ENCODE results near the gene STIMATE.

STIMATE gene

DNA sequence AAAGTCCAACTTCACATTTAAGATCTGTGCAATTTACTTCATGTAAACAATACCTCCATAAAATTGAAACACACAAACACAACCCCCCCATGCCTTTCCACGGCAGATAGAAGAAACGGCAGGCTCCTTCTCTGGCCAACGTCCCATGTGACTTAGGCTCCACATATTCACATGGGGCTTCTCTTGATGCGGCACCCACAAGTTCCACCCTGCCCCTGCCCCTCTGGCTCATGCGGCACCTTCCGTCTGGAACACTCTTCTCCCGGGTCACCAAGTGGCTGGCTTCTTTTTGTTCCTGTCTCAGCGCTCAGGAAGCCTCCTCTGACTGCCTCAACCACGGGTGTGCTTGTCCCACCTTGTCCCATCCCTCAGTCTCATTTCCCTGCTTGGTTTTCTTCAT, 25.6 kb downstream of the STIMATE start:
- no peak for DNase-seq (ENCODE audit: low read depth in 1 of 2, low spot score in 1 of 2)

DNA sequence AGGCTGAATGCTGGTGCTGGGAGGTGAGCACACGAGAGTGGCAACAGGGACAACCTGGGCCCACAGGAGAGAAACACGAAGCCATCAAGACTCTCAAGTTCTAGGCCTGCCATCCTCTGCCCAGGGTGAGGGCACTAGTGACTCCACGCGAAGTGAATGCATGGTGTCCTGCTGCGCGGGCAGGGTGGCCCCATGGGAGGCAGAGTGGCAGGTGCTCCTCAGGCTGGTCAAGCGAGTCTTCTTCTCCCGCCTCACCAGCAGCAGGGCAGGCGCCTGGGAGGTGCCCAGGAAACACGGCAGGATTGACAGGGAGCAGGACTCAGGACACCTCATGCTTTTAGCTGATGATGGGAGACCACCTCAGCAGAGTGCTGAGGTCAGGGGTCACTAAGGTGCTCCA, 26.9 kb downstream of the STIMATE start:
- DNase-seq (ENCODE audit: low read depth in 1 of 2, low spot score in 1 of 2) = no peak

DNA sequence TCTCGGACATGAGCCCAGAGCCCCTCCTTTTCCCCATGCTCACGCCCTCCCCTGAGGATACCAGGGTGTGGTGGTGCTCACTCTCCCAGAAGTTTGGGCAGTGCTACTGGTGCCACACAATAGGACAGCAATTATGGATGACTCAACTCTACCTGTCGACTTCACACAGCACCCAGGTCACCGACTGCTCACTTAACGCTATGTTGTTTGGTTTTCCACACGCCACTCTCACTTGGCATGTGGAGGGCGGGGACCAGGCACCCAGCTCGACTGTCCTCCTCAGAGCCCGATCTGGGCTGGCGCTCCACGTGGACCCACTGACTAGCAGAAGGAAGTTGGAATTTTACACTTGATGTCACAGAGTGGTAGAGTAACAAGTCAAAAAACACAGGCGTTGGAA, 30.9 kb downstream of the STIMATE start:
- DNase-seq (ENCODE audit: low read depth in 1 of 2, low spot score in 1 of 2) = no peak

DNA sequence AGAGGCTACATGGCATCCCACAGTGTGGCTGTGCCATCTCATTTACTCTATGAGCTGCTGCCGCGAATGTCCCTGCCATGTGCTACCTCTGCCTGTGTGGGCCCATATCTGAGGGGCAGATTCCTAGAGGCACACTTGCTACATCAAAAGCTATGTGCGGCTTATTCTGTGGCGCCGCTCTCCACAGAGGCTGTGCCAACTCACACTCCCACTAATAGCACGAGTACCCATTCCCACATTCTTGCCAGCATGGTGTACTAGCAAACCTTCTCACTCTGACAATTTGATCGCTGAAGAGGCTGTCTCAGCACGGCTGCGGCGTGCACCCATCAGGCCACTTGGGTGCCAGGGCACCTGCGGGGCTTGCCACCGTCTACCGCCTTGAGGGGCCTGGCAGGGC, 31.4 kb downstream of the STIMATE start:
- DNase-seq (ENCODE audit: low read depth in 1 of 2, low spot score in 1 of 2) = no peak

DNA sequence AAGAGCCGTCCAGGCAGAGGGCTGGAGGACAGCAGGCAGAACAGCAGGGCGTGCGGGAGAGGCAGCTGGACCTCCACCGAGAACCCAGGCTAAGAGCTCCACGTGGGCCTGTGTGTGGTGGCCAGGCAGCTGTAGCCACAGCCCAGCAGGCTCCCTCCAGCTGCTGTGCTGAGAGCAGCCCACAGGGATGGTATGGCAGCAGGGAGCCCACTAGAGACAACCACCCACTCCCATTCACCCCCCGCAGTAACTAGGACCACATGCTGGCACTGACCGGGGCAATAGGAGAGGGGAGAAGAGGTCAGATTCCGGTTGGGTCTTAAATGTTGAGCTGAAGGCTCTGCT, 37.0 kb downstream of the STIMATE start:
- no peak for DNase-seq (ENCODE audit: low read depth in 1 of 2, low spot score in 1 of 2)

DNA sequence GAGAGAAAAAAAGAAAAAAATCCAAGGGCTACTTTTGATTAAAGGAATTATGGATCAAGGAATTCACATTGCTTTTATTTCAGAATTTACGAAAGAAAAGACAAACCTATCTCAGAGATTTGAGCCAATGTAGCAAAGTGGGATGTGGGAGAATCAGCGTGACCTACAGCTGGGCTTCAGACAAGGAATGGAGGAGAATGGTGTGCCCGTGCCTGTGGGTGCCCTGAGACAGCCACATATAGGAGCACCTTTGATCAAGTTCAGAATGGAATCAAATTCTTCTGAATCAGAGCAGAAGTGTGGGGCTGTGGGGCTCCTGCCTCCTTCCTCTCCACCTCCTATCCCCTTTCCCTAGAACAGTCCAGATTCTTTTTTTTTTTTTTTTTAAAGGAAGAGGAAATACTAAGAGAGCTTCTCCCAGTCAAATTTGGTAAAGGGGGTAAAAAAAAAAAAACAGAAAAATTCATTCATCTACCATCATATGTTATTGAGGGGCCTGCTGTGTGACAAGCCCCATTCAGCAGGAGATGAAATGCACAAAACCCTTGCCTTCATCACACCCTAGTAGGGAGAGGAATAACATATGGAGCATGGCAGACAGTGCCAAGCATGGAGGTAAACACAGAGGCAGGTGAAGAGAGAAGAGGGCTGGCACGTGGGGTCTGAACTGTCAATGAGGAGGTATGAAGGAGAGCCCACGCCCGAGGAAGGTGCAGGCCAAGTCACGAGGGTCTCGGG, 37.5 kb downstream of the STIMATE start:
- no peak for DNase-seq (ENCODE audit: low read depth in 1 of 2, low spot score in 1 of 2)

DNA sequence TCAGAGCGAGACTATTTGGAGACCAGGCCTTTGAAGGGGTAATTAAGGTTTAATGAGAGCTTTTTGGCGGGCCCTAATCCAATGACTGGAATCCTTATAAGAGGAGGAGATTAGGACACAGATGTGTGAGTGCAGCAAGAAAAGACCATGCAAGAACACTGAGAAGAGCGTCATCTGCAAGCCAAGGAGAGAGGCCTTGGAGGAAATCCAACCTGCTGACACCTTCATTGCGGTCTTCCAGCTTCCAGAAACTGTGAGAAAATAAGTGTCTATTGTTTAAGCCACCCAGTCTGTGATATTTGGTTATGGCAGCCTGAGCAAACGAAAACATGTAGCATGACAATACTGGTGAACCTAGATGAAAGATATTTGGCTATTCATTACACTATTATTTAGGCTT, 39.5 kb downstream of the STIMATE start:
- no peak for DNase-seq (ENCODE audit: low read depth in 1 of 2, low spot score in 1 of 2)

DNA sequence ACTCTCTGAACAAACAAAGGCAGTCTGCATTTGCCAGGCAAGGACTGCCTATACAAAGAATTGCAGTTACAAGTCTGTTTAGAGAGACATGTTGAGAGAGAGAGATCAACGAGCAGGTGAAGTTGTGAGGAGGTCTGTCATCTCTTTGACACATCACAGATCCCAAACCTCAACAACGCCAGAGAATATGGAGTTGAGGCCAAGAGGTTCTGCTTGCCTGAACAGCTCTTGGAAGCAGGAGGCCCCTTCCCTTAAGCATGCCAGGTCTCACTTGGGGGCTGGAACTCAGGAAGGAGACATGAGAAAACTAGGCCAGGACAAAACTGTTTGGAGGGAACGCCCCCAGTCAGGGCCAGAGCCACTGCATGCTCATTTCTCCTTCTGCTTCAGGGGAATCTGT, 40.2 kb downstream of the STIMATE start:
- no peak for DNase-seq (ENCODE audit: low read depth in 1 of 2, low spot score in 1 of 2)

DNA sequence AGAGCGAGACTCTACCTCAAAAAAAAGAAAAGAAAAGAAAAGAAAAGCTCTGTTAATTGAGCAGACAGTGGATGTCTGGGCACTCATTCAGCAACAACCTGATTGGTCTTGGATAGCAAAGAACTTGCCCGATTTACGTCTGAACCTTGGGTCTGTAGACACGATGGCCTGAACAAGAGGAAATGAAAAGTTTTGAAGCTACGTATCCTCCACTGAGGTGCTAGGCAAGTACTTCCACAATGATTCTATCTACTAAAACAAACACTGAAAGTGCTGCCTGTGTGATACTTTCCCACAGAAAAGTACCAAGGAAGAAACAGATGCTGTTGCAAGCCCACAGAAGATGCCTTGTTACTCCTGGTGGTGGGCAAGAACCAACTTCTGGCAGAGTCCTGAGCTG, 40.7 kb downstream of the STIMATE start:
- DNase-seq (ENCODE audit: low read depth in 1 of 2, low spot score in 1 of 2) = no peak

DNA sequence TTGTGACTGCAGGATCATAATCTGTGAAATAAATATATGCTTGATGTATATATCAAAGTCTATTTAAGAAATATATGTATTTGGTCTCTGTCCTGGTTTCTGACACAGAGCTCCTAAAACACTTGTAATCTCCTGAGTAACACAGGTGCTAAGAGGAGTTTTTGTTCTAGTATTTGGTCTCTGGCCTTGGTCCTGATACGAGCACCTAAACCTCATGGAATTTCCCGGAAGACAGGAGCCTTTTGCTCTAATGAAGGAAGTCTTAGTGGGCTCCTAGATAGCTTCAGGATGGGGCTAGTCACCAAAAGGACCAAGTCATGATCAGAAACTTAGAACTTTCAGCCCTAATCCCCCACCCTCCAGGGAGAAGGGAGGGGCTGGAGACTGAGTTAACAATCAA, 43.3 kb downstream of the STIMATE start:
- DNase-seq (ENCODE audit: low read depth in 1 of 2, low spot score in 1 of 2) = no peak

DNA sequence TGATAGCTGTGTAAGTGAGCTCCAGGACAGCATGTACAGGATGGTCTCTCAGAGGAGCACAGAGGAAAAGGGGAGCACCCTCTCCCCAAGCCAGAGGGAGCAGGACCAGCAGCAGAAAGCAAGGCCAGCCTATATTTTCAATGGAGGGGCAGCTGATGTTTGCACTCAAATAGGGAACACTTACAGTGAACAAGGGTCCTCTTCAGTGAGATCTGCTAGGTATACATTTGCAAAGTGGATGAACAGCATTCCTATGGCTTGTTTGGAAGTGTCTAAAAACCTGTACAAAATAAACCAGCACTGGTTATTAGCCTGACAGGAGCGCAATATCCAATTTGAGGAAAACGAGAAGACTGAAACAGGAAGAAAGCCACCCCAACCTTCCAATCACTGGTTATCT, 44.9 kb downstream of the STIMATE start:
- no peak for DNase-seq (ENCODE audit: low read depth in 1 of 2, low spot score in 1 of 2)

DNA sequence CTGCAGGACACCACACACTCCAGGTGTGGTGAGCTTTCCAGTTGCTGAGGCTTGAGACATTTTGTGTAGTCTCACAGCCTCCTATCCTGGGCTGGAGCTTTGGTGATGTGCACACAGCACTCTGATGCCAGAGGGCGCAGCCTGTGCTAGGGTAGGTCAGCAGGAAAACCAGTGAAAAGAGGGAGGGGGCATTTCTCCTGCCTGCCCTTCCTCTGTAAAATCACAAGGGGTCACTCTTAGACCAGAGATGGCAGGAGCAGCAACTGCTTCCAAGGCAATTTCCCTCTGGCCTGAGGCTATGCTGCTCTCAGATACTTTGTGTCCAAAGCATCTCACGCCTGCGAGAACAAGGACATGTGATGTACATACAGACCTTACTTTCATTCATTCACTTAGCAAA, 46.0 kb downstream of the STIMATE start:
- DNase-seq (ENCODE audit: low read depth in 1 of 2, low spot score in 1 of 2) = no peak

DNA sequence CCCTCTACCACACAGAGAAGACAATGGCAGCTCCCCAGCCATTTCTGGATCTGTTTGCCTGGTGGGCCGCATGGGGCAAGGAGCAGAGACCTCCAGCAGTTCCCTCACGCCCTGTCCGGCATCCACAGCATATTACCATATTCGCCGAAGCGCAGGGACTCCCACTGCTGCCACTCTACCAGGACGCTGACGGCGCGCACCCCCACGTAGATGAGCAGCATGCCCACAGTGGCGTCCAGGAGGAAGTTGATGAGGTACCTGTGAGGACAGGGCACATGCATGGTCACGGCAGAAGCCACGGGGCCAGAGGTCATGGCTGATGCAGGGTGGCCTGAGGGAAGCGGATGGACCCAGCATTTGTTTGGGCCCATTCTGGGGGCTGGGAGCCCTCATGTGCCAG, 47.7 kb downstream of the STIMATE start:
- DNase-seq (ENCODE audit: low read depth in 1 of 2, low spot score in 1 of 2) = no peak

DNA sequence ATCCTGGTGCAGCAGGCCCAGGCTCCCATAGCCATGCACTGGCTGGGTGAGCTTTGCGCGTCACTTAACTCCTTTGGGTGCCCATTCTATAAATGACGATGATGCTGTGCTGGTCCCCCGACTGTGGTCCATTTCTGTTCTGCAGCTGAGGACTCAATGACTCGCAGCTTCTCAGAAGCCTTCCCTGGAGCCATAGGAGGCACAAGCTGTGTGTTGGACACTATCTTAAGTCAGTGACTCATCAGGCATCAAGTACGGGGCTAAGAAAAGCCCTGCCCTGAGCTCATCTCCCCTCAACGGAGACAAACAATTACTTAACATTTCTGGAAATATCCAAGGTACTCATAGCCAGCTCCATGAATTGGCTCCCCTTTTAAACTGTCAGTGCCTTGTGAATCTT, 48.7 kb downstream of the STIMATE start:
- DNase-seq (ENCODE audit: low read depth in 1 of 2, low spot score in 1 of 2) = no peak

DNA sequence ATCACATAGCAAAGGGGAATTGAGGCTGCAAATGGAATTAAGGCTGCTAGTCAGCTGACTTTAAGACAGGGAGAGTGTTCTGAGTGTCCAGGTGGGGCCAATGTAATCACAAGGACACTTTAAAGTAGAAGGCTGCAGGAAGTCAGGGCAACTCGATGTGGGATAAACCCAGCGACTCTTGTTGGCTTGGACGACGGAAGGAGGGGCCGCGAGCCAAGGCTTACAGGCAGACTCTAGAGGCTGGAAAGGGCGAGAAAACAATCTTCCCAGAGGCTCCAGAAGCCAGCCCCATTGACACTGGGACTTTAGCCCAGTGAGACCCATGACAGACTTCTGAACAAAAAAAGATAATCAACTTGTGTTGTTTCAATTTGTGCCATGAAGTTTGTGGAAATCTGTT, 49.6 kb downstream of the STIMATE start:
- DNase-seq (ENCODE audit: low read depth in 1 of 2, low spot score in 1 of 2) = no peak

DNA sequence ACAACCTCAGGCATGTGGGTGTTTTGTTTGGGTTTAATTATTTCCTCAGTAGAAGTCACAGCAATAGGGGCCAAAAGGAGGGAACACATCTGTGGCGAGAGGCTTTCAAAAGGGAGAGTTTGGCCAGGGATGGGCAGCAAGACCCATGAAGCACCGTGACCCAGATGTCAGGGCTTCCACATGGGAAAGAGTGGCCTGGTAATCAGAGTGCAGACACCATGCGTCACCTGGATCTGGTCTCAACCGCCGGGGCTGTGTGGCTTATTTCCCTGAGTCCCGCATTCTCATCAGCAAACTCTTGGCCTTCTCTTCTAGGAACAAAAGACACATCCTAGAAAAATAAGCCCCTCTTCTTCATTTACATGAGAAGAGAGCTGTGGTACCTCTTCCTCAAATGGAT, 50.1 kb downstream of the STIMATE start:
- DNase-seq (ENCODE audit: low read depth in 1 of 2, low spot score in 1 of 2) = no peak

DNA sequence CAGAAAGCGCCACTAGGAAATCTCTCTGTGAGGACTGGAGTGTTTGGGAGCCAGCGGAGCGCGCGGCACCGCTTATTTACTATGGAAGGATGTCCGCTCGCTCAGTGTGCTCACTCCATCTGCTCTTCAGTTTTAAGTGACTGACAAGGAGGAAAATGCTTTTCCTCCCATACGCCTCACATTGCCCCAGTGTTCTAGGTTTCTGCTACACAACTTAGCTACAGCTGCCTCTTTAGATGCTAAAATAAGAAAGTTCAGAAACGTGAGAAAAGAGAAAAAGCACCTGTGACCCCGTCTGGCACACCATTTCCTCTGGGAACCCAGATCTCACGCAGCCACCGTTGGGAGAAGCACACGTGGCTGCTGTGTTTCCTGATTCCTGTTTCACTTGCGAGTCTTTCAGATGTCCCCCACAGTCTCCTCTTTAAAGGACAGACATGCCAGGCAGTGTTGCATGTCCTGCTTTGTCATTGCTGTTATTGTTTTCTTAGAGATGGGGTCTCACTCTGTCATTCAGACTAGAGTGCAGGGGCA, 50.8 kb downstream of the STIMATE start:
- no peak for DNase-seq (ENCODE audit: low read depth in 1 of 2, low spot score in 1 of 2)

DNA sequence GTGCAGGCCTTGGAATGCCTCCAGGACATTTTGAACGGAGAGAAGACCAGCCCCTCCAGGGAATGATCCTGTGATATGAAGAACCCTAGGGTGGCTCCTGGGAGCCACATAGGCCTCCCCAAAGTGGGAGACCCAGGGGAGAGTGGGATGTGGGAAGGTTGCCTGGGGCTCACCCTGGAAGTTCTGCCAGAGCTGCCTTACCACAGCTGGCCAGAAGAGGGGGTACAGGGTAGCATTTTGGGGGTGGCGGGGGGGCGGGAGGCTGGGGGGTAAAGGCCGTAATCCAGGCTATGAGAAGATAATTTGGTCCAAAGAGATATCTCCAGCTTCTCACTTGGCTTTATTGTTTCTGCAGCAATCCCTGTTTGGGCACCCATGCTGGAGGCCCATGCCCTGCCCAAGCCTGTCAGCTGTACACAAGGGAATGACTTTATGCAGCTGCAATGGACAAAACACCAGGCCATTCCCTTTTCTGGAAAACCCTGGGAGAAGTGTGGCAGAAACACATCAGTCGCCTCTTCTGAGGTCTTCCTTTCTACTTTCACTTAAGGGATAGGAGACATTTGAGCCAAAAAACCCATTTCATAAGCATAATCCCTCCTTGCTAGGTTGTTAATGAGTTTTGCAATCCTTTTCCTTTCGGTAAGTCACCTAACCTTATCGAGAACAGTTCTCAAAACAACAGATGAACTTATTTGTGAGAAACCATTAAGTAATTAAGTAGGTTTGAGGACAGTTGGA, 51.5 kb downstream of the STIMATE start:
- DNase-seq (ENCODE audit: low read depth in 1 of 2, low spot score in 1 of 2) = no peak

DNA sequence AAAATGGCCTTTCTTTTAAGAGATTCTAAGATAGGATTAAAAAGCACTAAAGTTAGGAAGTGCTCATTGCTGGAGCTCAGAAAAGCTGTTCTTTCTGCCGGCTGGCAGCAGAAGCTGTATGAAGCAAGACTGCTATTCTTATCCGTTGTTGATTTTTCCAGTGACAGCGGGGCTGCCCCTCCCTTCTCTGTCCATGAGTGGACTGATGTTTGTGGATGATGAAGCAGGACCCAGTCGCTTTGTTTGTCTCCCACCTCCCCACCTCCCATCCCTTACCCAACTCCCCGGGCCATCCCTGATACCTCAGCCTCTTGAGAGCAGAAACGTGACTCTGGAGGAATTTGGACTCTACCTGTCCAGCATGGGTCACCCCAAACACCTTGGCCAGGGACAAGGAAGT, 52.2 kb downstream of the STIMATE start:
- DNase-seq (ENCODE audit: low read depth in 1 of 2, low spot score in 1 of 2) = no peak

DNA sequence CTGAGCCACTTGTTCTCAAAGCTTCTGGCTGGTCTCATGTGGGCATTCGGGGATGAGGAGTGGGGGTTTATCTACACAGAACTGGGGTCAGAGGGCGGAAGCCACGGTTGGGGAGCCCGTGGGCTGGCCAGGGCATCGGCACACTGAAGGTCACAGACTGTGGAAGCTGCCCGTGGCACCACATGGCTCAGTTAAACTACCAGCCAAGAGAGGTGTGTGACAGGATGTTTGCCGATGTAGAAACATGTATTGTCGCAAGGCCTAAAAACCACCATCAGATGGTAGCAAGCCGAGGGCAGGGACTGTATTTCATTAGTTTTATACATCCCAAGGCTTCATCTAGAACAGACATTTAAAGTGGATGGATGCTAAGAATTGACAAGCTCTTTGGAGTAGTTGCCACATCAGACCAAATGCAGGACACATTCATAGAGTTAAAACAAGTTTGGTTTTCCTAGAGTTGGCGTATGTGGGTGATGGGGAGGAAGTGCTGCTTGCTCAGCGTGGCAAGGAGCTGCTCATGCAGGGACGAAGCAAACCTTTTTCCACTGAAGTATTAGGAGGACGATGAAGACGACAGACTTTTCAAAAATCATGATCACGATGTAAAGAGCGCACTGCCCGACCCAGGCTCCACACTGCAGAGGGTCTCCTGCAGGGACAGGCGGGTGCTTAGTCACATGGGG, 52.9 kb downstream of the STIMATE start:
- DNase-seq (ENCODE audit: low read depth in 1 of 2, low spot score in 1 of 2) = no peak

DNA sequence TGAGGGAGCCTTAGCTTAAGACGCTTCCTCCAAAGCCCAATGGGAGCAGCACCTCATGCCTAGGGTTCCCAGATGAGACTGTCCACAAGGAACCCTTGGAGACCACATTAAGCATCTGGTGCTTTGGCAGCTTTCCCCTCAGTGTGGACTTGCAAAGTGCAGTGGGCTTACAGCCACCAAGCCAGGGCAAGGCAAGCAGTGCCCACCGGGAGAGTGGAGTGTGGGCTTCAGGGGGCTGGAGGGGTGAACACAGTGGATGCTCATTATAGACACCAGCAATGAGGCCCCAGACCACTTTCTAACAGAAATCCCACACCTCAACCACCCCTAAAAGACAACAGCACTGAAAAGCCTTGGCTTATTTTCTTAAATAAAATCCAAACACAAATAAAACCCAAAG, 53.5 kb downstream of the STIMATE start:
- DNase-seq (ENCODE audit: low read depth in 1 of 2, low spot score in 1 of 2) = no peak
